GM18861 (cell line): ENCODE results near the gene CCDC157.
A peak's percentile ranks its signal among the peaks of the same experiment; 100 is the strongest.

Experiments
- ATAC-seq: cut with Tn5 transposase; IDR thresholded peaks from one replicate; pipeline ENCODE4 v1.9.1; 2021; ENCODE audit not compliant: unreplicated experiment

The CCDC157 gene

DNA sequence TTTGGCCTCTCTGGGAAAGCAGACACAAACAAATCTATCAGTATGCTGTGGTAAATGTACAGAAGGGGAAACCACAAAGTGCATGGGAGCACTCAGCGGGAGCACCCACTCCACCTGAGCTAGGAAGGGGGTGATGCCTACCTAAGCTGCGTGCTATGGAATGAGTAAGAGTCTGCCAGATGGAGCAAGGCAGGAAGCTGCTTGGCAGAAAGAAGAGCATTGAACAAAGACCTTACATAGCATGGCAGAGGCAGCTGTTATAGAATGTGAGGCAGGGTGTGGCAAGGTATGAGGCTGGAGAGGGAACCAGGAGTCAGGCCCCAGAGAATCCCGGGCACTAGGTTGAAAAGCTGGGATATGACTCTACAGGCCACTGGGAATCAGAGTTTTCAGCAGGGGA lies 55.0 kb downstream of the CCDC157 start:
- no peak for ATAC-seq

DNA sequence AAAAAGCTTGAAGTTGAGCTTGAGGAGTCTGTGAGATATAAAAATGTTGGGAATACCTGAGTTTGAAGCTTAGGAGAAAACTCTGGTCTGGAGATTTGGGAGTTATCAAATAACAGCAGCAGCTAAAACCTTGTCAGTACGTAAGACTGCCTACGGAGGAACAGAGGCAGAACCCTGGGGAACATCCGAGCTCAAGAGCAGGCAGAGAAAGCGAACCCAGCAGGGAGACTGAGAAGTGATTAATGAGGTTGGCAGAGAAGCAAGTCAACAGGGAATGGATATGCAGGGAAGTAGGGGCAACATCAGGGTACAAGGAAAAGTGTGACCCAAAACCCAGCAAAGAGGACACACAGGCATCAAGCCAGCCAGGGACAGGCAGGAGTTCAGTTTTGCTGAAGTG lies 56.2 kb downstream of the CCDC157 start:
- no peak for ATAC-seq

DNA sequence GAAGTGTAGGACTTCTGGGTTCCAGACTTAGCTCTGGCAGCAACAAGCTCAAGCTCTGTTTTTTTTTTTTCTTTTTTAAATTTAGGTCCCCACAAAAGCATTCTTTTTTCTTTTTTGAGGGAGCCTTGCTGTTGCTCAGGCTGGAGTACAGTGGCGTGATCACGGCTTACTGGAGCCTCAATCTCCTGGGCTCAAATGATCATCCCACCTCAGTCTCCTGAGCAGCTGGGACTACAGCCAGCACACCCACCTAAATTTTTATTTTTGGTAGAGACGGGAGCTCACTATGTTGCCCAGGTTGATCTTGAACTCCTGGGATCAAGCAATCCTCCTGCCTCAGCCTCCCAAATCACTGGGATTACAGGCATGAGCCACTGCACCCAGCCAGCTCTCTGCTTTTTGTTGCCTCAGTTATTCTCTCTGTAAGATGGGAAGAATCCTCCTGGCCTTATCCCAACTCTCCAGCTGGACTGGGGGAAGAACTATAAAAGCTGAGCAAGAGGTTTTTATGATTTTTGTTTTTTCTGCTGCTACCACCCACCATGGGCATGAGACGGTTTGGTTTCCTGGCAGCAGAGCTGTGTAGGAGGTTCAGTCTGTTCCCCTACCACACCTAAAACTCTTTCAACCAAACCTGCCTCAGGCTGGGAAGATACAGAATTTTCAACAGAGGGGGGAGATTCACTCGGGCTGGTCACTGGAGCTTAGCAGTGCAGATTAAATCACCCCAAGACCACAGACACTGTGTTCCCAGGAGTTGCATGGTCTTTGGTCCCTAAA lies 57.1 kb downstream of the CCDC157 start:
- ATAC-seq, result no peak

- ATAC-seq, result no peak
Observed at GRCh38 chr22:30414525-30415047, 57.8 kb downstream of the CCDC157 start.

GRCh38 chr22:30416403-30416802 lies 59.6 kb downstream of the CCDC157 start:
- no peak for ATAC-seq

- no peak for ATAC-seq
Observed at GRCh38 chr22:30416837-30417236, 60.0 kb downstream of the CCDC157 start.

GRCh38 chr22:30420347-30421125 lies 63.7 kb downstream of the CCDC157 start:
- ATAC-seq, result no peak

DNA sequence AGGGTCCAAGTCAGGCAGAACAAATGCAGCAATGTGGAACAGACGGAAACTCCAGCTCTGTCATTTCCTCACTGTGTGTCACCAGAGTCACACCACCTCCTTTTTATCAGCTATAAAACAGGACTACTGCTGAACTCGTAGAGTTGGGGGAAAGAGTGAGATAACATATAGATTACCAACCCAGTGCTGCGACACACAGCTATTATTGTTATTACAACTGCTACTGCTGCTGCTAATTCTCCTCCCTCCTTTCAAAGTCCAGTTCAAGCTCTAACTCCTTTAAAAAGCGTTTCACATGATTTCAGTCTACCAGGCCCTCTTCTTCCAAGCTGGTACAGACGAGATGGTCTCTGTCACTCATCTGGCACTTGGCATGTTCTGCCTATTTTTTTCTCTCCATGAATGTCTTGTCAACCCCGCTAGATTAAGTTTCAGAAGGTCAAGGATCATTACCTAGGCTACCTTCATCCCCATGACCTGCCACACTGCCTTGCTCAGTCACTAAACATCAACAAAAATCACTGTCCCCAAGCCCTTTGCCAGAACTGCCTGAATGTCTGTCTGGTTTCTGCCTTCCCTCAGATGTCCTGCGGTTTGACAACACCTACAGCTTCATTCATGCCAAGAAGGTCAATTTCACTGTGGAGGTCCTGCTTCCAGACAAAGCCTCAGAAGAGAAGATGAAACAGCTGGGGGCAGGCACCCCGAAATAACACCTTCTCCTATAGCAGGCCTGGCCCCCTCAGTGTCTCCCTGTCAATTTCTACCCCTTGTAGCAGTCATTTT lies 65.1 kb downstream of the CCDC157 start:
- ATAC-seq, result no peak

DNA sequence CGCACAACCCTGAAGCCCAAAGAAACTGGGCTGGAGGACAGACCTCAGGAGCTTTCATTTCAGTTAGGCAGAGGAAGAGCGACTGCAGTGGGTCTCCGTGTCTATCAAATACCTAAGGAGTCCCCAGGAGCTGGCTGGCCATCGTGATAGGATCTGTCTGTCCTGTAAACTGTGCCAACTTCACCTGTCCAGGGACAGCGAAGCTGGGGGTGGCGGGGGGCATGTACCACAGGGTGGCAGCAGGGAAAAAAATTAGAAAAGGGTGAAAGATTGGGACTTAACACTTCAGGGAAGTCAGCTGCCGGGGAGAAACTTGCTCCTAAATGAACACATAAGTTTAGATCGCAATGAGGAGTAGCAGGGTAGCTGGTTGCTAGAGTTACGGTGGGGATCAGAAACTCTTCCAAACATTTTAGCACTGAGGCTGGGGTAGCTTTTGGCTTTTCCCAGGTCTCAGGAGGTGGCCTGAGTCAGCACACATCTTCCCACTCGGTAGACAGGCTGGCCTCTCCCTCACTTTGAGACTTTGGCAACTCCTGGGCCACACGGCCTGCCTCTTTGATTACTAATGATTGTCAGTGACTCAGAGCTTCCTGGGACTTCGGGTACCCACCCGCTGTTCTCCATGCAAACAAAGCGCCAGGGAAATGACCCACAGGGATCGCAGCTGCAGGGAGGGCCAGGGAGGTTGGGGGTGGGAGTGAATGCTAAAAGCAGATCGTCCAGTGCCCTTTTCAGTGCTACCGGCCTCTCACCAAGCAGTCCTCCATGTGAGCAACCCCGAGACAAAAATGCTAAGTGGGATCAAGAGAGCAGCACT lies 65.9 kb downstream of the CCDC157 start:
- ATAC-seq, result no peak

DNA sequence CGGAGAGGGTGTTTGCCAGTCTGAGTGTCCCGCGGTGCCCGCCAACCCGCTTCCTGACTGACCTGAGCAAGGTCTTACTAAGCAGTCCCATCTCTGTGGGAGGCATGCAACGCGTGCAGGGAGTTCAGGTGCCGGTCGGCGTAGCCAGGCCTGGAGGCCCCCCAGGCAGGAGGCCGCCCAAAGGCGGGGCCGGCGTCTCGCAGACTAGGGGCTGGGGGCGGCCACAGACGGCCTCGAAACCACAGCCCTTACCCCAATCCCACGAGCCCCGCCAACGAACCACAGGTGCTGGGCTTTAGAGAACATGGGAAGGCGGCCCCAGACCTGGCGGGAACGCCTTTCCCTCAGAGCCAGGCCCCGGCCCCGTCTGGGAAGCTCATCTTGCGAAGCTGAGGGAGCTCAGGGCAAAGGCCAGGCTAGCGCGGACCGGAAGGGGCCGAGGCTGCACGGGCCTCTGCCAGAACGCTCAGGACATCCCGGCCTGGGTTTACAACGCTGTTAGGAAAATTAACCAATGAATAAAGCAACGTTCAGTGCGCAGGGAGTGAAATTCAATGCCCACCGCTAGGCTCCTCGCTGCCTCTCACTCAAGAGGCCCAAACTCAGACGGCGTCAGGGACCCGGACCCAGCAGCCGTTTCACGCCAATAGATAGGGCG lies 66.6 kb downstream of the CCDC157 start:
- peak; percentile 16 for ATAC-seq

- ATAC-seq, result peak; percentile 75
Observed at GRCh38 chr22:30423959-30424533, 67.2 kb downstream of the CCDC157 start.

- ATAC-seq, result no peak
Observed at GRCh38 chr22:30424534-30425326, 67.9 kb downstream of the CCDC157 start.

GRCh38 chr22:30425327-30425615 lies 68.5 kb downstream of the CCDC157 start:
- no peak for ATAC-seq

GRCh38 chr22:30425616-30426387 lies 69.0 kb downstream of the CCDC157 start, which contains the start of gene MTFP1:
MTFP1 (plus strand) TSS chr22:30425768; CDS start chr22:30425880, 112 bp downstream.
- ATAC-seq, result no peak
